Right lobe of liver (tissue), 6 donors: ENCODE data around the gene NIT1. TPM values are rescaled to one million over a fixed set of nuclear protein-coding genes. Genes with fewer than 3 reads are reported as not detected.
"Not testable (repeated sequence)": the region's sequence is repeated elsewhere in the genome, so short reads cannot be mapped to it uniquely, and the experiment has no call there.

Source experiments
- ATAC-seq, 4 donors: fragments of 200-7000 bp; cut with Tn5 transposase; one replicate each; pipeline ENCODE4 v1.9.1; 2020; ENCODE audit warnings: mild to moderate bottlenecking in 4 of 4, moderate library complexity in 4 of 4
- DNase-seq, 3 donors: peaks; one replicate each; pipeline ENCODE4 v3.0.0-alpha.2; 2020
- H3K27ac ChIP-seq, 3 donors: fragments of 200-600 bp; one replicate each; pipeline ENCODE4 v1.8.0; 2022
- H3K27me3 ChIP-seq, 2 donors: fragments of 200-600 bp; one replicate each; pipeline ENCODE4 v1.8.0; 2022
- H3K36me3 ChIP-seq, 4 donors: fragments of 200-600 bp; sonication (generic) in 1 of 4; one replicate each; pipeline versions ENCODE4 v1.5.1 to v1.8.0; 2017 to 2022; ENCODE audit warnings: control low read depth in 1 of 4
- H3K4me1 ChIP-seq, 4 donors: fragments of 200-600 bp; sonication (generic) in 1 of 4; one replicate each; pipeline versions ENCODE4 v1.5.1 to v1.8.0; 2017 to 2022; ENCODE audit warnings: control low read depth in 1 of 4
- H3K4me3 ChIP-seq, 3 donors: fragments of 200-600 bp; one replicate each; pipeline ENCODE4 v1.8.0; 2022
- H3K9me3 ChIP-seq, 4 donors: fragments of 200-600 bp; sonication (generic) in 1 of 4; one replicate each; pipeline versions ENCODE4 v1.5.1 to v1.8.0; 2017 to 2022; ENCODE audit warnings: control low read depth in 1 of 4
- POLR2A ChIP-seq: fragments of 450-650 bp; IDR thresholded peaks from one replicate; pipeline ENCODE4 v1.6.1; 2017; ENCODE audit warnings: antibody characterized with exemption, mild to moderate bottlenecking
- WGBS: methylation state at CpG from one replicate; pipeline ENCODE4 v1.1.6; 2018; ENCODE audit warnings: low coverage, low lambda C conversion rate; ENCODE audit not compliant: insufficient coverage; ENCODE audit errors: missing lambda C conversion rate; 5-methylcytosine and 5-hydroxymethylcytosine counted together
- intact Hi-C, 2 donors: fragments of 100-400 bp; cut with DNase I; formaldehyde crosslinking; loops; one replicate each; pipeline versions ENCODE4 v1.11.2 to v1.14.1; 2022
- total RNA-seq, 6 experiments: library from RNA; depleted of rRNA in 2 of 6; stranded (reverse); fragments of >200 nt in 2 of 6; fragmentation: NEBNext Ultra II Directional in 3 of 6; extraction: Animal tissue kit (Norgen Biotek cat#: 25700) in 3 of 6; gene quantifications; one replicate each; pipeline versions ENCODE4 v1.1.0 to v1.2.4, GENCODE V29; 2016 to 2023
- TF ChIP-seq, protein P1 (sequence below), 4 donors: fragments of 200-600 bp in 3 of 4; fragments of 450-650 bp in 1 of 4; IDR thresholded peaks; one replicate each; pipeline versions ENCODE4 v1.5.1 to v1.8.0; 2016 to 2022; ENCODE audit warnings: antibody characterized with exemption in 4 of 4, mild to moderate bottlenecking in 2 of 4
- donor health status: DM: no; HTN: yes; CAD: no.
- donor health status: DM: no; HTN: no; CAD: no.
- donor health status: DM: no; HTN: no; CAD: no.
- donor health status: DM: no; HTN: yes; CAD: no.
- donor health status: DM: no; HTN: yes; CAD: no.

Gene NIT1
- total RNA-seq, 6 experiments from 2014 or later = 36.9 to 67.8 (median 45.8) TPM

DNA sequence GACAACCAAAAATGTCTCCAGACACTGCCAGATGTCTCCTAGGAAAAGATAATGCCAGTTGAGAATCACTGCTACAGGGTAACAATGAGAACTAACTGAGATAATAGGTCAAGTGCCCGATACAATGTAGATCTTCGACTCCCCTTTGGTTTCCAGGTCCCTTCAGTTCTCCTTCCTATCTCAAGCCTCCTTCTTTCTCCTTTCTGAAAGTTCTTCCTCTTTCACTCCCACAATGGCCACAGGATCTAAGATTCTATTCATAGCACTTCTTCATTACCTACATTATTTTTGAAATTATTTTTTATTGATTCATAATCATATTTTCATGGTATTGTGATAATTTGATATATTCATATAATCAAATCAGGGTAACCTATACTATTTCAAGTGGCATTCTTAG lies 6.4 kb upstream of the NIT1 start:
- 79% methylated on average over 2 of the region's 2 CpGs for WGBS
- ATAC-seq (no peak), DNase-seq (no peak)
- Histone ChIP-seq H3K4me1 (peaks cover 0 to 27% (median 8%) of the 10 kb centered on the region in 4 donors), H3K27me3 (no peaks in the 10 kb centered on the region), H3K36me3 (no peaks in the 10 kb centered on the region), H3K9me3 (no peaks in the 10 kb centered on the region), H3K27ac (no peak overlapping the region), H3K4me3 (no peak overlapping the region)
- no peak for TF ChIP-seq POLR2A
- TF ChIP-seq, protein P1, sequence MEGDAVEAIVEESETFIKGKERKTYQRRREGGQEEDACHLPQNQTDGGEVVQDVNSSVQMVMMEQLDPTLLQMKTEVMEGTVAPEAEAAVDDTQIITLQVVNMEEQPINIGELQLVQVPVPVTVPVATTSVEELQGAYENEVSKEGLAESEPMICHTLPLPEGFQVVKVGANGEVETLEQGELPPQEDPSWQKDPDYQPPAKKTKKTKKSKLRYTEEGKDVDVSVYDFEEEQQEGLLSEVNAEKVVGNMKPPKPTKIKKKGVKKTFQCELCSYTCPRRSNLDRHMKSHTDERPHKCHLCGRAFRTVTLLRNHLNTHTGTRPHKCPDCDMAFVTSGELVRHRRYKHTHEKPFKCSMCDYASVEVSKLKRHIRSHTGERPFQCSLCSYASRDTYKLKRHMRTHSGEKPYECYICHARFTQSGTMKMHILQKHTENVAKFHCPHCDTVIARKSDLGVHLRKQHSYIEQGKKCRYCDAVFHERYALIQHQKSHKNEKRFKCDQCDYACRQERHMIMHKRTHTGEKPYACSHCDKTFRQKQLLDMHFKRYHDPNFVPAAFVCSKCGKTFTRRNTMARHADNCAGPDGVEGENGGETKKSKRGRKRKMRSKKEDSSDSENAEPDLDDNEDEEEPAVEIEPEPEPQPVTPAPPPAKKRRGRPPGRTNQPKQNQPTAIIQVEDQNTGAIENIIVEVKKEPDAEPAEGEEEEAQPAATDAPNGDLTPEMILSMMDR (IDR thresholded peaks at IDR 0.05) = no peak
- intact Hi-C loops = no loop called here

DNA sequence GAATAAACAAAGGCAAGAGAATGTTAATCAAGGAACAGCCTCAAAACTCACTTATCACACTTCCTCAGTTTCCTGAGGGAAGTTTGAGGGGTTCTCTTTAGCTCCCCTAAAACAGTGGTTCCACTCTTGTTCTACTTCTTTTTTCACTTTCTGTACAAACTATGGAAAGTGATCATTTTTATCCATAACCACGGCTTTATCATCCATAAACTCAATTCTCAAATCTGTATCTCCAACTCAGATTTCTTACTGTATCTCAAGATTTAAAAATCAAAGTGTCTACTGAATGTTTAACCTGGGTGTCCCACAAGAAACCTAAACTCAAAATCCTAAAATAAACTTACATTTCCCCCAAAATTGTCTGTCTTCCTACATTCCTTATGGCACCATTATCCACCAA lies 4.0 kb upstream of the NIT1 start:
- no peaks in the 10 kb centered on the region for H3K36me3 ChIP-seq
- H3K9me3 ChIP-seq = no peaks in the 10 kb centered on the region
- no peak overlapping the region for H3K4me3 ChIP-seq
- H3K27ac ChIP-seq = no peak overlapping the region
- WGBS = 47% methylated on average over 1 of the region's 1 CpG
- no peaks in the 10 kb centered on the region for H3K27me3 ChIP-seq
- no peak for ATAC-seq
- intact Hi-C loops = no loop called here
- TF ChIP-seq, protein P1 (IDR thresholded peaks at IDR 0.05) = no peak
- TF ChIP-seq POLR2A = no peak
- DNase-seq = no peak
- peaks cover 0 to 40% (median 11%) of the 10 kb centered on the region in 4 donors for H3K4me1 ChIP-seq

DNA sequence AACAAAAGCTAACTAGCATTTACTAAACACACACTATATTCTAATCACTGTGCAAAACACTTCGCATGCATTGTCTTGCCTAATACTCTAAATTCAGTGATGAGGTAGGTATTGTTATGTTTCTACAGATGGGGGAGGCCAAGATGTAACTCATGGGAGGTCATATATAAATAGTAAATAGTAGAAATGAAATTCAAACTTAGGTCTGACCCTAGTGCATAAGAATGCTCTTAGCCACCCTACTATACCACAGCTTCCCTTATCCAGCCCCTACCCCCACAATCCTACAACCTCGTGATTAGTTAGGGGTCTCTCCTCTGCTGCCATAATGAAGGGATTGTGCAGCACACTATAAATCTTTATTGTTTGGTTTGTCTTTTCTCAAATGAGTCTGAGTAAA lies 3.3 kb upstream of the NIT1 start:
- H3K27ac ChIP-seq = no peak overlapping the region
- intact Hi-C loops = no loop called here
- no peaks in the 10 kb centered on the region for H3K9me3 ChIP-seq
- 75% methylated on average over 2 of the region's 2 CpGs for WGBS
- peaks cover 0 to 46% (median 14%) of the 10 kb centered on the region in 4 donors for H3K4me1 ChIP-seq
- H3K36me3 ChIP-seq = peaks cover 0 to under 1% (median 0%) of the 10 kb centered on the region in 4 donors
- TF ChIP-seq, protein P1 (IDR thresholded peaks at IDR 0.05) = no peak
- no peak for TF ChIP-seq POLR2A
- DNase-seq = no peak
- no peaks in the 10 kb centered on the region for H3K27me3 ChIP-seq
- ATAC-seq = no peak
- H3K4me3 ChIP-seq = no peak overlapping the region

DNA sequence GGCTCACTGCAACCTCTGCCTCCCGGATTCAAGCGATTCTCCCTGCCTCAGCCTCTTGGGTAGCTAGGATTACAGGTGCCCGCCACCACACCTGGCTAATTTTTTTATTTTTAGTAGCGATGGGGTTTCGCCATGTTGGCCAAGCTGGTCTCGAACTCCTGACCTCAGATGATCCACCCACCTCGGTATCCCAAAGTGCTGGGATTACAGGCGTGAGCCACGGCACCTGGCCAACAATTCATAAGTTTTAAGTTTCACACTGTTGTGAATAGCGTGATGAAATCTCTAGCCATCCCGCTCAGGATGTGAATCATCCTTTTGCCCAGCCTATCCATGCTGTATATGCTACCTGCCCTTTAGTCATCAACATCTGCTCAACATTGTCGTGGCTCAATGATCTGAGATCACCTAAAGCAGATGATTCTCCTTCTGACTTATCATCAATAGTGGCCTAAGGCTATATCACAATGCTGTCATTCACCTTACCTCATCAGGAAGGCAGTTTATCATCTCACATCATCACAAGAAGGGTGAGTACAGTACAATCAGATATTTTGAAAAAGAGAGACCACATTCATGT lies 2.7 kb upstream of the NIT1 start:
- ATAC-seq = peak in 1 of 4 donors; percentile 12
- WGBS = 56% methylated on average over 12 of the region's 12 CpGs
- H3K36me3 ChIP-seq = peaks cover 0 to 7% (median 3%) of the 10 kb centered on the region in 4 donors
- no peak overlapping the region for H3K4me3 ChIP-seq
- no peaks in the 10 kb centered on the region for H3K9me3 ChIP-seq
- H3K27me3 ChIP-seq = no peaks in the 10 kb centered on the region
- no peak overlapping the region for H3K27ac ChIP-seq
- TF ChIP-seq, protein P1 (IDR thresholded peaks at IDR 0.05) = no peak
- no peak for TF ChIP-seq POLR2A
- no peak for DNase-seq
- intact Hi-C loops = no loop called here
- peaks cover 0 to 50% (median 17%) of the 10 kb centered on the region in 4 donors for H3K4me1 ChIP-seq

DNA sequence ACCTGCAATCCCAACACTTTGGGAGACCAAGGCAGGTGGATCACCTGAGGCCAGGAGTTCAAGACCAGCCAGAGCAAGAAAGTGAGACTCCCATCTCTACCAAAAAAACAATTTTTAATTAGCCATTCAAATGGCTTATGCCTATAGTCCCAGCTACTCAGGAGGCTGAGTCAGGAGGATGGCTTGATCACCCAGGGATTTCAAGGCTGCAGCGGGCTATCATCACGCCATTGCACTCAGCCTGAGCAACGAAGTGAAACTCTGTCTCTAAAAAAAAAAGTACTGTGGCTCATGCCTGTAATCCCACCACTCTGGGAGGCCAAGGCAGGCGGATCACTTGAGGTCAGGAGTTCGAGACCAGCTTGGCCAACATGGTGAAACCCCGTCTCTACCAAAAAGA lies 1.9 kb upstream of the NIT1 start:
- WGBS = 87% methylated on average over 3 of the region's 6 CpGs
- H3K27me3 ChIP-seq, H3K4me3 ChIP-seq, H3K27ac ChIP-seq, H3K9me3 ChIP-seq, DNase-seq, intact Hi-C loops, ATAC-seq: not testable (repeated sequence)
- Histone ChIP-seq H3K4me1 (peaks cover 0 to 50% (median 19%) of the 10 kb centered on the region in 4 donors), H3K36me3 (peaks cover 0 to 15% (median 9%) of the 10 kb centered on the region in 4 donors)
